ENCODE data around the gene SHTN1. TPM values are rescaled to one million over a fixed set of nuclear protein-coding genes. Genes with fewer than 3 reads are reported as not detected.

The SHTN1 gene
- total RNA-seq, 1 donor from 2014 or later = 20.2 TPM

DNA sequence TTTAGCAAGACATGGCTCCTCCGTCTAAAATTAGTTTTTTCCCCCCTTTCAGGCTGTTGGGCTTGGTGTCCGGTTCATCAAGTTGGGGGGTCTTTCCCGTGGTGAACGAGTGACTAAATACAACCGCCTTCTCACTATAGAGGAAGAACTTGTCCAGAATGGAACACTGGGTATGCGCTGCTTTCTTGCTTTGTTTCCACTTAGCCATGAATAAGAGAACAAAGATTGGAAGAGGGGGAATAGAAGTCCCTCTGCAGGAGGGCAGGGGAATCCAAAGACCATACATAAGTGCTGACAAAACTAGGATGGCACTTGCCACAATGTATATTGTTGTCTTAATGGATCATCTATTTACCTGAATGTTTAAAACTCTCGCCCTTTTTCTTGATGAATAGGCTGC, 125.2 kb downstream of the SHTN1 start:
- Mint-ChIP-seq H3K27me3 (ENCODE audit: low read depth) (peaks cover 3% of the 10 kb centered on the region), H3K4me1 (ENCODE audit: low read depth) (no peaks in the 10 kb centered on the region), H3K27ac (ENCODE audit: unreplicated experiment) (no peak overlapping the region), H3K36me3 (ENCODE audit: low read depth) (no peaks in the 10 kb centered on the region), H3K9me3 (ENCODE audit: low read depth) (no peaks in the 10 kb centered on the region), H3K4me3 (ENCODE audit: unreplicated experiment) (no peak overlapping the region)
- no peak for DNase-seq (ENCODE audit: low spot score)
- TF ChIP-seq, protein P1, sequence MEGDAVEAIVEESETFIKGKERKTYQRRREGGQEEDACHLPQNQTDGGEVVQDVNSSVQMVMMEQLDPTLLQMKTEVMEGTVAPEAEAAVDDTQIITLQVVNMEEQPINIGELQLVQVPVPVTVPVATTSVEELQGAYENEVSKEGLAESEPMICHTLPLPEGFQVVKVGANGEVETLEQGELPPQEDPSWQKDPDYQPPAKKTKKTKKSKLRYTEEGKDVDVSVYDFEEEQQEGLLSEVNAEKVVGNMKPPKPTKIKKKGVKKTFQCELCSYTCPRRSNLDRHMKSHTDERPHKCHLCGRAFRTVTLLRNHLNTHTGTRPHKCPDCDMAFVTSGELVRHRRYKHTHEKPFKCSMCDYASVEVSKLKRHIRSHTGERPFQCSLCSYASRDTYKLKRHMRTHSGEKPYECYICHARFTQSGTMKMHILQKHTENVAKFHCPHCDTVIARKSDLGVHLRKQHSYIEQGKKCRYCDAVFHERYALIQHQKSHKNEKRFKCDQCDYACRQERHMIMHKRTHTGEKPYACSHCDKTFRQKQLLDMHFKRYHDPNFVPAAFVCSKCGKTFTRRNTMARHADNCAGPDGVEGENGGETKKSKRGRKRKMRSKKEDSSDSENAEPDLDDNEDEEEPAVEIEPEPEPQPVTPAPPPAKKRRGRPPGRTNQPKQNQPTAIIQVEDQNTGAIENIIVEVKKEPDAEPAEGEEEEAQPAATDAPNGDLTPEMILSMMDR (IDR thresholded peaks at IDR 0.05) = no peak

DNA sequence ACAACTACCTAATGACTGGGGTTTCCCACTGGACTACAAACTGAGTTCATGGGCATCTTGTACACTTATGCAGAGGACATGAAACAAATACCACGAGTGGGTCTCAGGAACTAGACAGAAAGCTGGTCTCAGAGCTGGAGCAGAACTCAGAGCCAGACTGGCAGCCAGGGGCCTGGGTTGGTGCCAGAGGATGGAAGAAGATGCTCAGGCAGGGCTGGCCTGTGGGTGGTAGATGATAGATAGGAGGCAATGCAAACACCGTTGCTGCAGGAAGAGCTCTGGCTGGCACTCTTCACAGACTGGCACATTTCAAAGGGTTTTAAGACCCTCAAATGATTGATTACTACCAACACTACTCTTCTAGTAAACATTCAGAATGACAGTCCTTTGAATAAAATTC, 126.9 kb downstream of the SHTN1 start:
- Mint-ChIP-seq H3K36me3 (ENCODE audit: low read depth) (no peaks in the 10 kb centered on the region), H3K4me1 (ENCODE audit: low read depth) (no peaks in the 10 kb centered on the region), H3K27me3 (ENCODE audit: low read depth) (peaks cover 3% of the 10 kb centered on the region), H3K9me3 (ENCODE audit: low read depth) (no peaks in the 10 kb centered on the region), H3K4me3 (ENCODE audit: unreplicated experiment) (no peak overlapping the region), H3K27ac (ENCODE audit: unreplicated experiment) (no peak overlapping the region)
- TF ChIP-seq, protein P1 (IDR thresholded peaks at IDR 0.05) = no peak
- DNase-seq (ENCODE audit: low spot score) = no peak

DNA sequence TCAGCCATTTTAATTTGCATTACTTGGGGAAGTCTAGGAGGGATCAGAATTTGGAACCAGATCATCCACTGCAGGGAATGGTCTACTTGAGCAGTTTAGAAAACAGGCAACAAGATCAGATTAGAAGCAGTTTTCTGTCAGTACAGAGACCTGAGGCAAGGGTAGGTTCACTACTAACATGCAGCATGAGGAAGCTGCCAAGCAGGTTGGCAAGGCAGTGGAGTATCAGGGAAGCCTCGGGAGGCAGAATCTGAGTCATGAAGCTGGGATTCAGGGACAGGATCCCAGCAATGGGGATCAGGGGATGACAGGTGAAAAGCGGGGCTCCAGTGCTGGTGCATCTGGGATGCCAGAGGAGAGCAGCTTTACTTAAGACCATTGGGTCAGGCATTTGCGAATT, 127.6 kb downstream of the SHTN1 start:
- Mint-ChIP-seq H3K27me3 (ENCODE audit: low read depth) (peaks cover 4% of the 10 kb centered on the region), H3K4me1 (ENCODE audit: low read depth) (no peaks in the 10 kb centered on the region), H3K4me3 (ENCODE audit: unreplicated experiment) (no peak overlapping the region), H3K36me3 (ENCODE audit: low read depth) (no peaks in the 10 kb centered on the region), H3K27ac (ENCODE audit: unreplicated experiment) (no peak overlapping the region), H3K9me3 (ENCODE audit: low read depth) (no peaks in the 10 kb centered on the region)
- no peak for DNase-seq (ENCODE audit: low spot score)
- TF ChIP-seq, protein P1 (IDR thresholded peaks at IDR 0.05) = no peak

DNA sequence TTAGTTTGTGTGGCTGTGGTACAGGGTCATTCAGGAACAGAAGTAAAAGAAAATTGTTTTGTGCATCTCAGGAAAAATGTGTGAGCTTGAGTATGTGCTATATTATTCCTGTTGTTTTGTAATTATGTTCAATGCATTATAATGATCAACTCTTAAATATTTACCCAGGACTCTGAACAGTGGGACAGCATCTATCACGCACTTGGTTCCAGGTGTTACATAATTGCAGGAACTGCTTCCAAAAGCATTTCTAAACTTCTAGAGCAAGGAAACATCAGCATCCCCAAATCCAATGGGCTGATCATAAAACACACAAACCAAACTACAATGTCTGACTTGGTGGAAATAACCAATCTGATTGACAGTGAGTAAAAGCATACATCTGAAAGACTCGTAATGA, 129.1 kb downstream of the SHTN1 start:
- Mint-ChIP-seq H3K4me1 (ENCODE audit: low read depth) (no peaks in the 10 kb centered on the region), H3K27me3 (ENCODE audit: low read depth) (peaks cover 5% of the 10 kb centered on the region), H3K9me3 (ENCODE audit: low read depth) (no peaks in the 10 kb centered on the region), H3K27ac (ENCODE audit: unreplicated experiment) (no peak overlapping the region), H3K36me3 (ENCODE audit: low read depth) (no peaks in the 10 kb centered on the region), H3K4me3 (ENCODE audit: unreplicated experiment) (no peak overlapping the region)
- no peak for DNase-seq (ENCODE audit: low spot score)
- TF ChIP-seq, protein P1 (IDR thresholded peaks at IDR 0.05) = no peak

DNA sequence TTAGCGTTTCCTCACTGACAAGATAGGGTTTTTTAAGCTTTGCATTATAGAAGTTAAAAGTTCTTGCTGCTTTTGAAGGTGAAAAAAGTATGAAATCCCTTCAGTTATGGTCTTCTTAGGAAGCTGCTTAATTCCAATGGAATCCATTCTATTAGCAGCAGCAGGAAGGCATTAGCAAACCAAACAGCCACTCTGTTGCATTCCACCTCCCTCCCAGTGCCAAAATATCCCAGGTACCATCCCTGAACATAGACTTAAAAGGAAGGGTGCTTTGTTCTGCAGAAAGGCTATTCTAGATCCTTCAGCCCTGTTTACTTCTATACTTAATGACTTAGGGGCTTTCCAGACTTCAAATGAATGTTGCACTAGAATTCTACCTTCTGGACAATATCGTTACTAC, 131.9 kb downstream of the SHTN1 start:
- Mint-ChIP-seq H3K9me3 (ENCODE audit: low read depth) (no peaks in the 10 kb centered on the region), H3K36me3 (ENCODE audit: low read depth) (no peaks in the 10 kb centered on the region), H3K27ac (ENCODE audit: unreplicated experiment) (no peak overlapping the region), H3K4me3 (ENCODE audit: unreplicated experiment) (no peak overlapping the region), H3K4me1 (ENCODE audit: low read depth) (no peaks in the 10 kb centered on the region), H3K27me3 (ENCODE audit: low read depth) (peaks cover 5% of the 10 kb centered on the region)
- DNase-seq (ENCODE audit: low spot score) = no peak
- TF ChIP-seq, protein P1 (IDR thresholded peaks at IDR 0.05) = no peak

Data from chondrocyte (in vitro differentiated cells).